GM18517 (cell line): ENCODE data around the gene ARL15.
"Not testable (repeated sequence)": the region's sequence is repeated elsewhere in the genome, so short reads cannot be mapped to it uniquely, and the experiment has no call there.

Experiments
- ATAC-seq: cut with Tn5 transposase; IDR thresholded peaks from one replicate; pipeline ENCODE4 v1.9.1; 2021; ENCODE audit warnings: mild to moderate bottlenecking, moderate library complexity; ENCODE audit not compliant: unreplicated experiment

ARL15 gene

DNA sequence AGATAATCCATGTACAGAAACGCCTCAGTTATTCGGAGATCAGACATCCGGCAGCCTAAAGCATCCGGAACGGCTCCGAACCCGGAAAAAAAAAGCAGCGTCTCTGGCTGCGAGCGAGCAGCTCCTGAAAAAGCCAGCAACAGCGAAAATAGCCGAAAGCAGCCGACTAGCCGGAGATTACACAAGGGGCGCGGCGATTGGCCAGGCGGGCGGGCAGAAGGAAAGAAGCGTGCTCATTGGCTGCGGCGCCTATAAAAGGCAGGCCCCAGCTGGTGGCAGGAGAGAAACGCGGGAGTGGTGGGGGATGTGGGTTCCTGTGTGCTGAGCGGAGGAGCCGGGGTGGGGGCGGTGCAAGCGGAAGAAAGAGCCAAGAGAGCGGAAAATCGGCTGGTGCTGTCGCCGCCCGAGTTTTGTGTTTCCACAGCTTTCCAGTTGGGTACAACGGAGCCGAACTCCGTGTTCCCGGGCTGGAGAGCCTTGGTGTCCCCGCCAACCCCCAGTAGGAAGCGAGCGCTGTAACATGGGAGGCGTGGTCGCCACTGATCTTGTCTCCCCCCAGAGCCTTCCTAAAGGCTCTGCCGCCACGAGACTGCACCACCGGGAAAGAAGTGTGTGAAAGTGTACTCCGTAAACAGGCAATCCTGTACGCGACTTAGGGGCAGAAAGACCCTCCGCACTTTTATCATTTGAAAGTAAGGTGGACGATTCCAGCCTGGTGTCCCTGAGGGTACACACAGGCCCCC lies at the start of gene ARL15:
Gene ARL15 (minus strand): TSS at position 141 of the 743 bp plus-strand sequence.
- peak; percentile 97 for ATAC-seq

DNA sequence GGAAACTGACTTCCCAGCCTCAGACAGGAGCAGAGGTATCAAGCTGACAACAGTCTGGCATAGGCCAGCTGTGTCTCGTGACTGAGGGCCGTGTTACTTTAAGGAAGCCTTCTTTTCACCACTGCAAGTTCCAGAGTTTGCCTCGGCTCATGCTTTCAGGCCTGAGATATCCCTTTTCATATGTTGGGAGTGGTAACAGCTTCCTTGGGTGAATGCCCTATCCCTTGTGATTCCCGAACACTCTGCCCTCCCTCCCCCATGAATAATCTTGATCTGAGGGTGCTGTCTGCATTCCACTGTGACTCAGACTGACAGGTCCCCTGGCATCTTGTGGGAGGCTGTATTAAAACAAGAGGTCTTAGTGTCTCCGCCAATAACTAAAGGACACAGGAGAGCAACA lies 49.7 kb upstream of the ARL15 start:
- no peak for ATAC-seq

DNA sequence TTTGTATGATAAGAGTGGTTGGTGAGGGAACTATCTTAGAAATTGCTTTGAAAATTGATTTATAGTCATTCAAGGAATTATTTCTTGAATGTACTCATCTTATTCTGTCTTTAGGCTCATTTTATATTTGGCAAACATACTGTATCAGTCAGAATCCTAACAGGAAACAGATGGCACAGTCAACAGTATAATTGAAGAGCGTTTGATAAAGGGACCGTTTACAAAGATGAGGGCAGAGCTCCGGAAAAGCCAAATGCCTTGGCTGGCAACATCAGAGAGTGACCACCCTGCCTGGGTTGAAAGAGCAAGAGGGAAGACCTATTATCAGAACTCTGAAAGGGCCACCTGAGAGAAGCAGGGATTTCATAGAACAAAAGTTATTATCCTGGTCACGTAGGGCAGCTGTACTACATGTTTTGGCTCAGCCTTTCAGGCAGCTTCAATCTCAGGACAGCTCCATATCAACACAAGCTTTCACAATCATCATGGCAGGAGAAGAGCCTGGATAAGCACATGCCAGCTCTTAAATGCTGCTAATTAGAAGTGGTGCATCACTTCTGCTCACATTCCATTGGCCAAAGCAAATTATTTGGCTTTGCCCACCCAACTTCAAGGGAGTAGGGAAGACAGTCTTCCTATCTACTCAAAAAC lies 47.2 kb upstream of the ARL15 start:
- no peak for ATAC-seq

DNA sequence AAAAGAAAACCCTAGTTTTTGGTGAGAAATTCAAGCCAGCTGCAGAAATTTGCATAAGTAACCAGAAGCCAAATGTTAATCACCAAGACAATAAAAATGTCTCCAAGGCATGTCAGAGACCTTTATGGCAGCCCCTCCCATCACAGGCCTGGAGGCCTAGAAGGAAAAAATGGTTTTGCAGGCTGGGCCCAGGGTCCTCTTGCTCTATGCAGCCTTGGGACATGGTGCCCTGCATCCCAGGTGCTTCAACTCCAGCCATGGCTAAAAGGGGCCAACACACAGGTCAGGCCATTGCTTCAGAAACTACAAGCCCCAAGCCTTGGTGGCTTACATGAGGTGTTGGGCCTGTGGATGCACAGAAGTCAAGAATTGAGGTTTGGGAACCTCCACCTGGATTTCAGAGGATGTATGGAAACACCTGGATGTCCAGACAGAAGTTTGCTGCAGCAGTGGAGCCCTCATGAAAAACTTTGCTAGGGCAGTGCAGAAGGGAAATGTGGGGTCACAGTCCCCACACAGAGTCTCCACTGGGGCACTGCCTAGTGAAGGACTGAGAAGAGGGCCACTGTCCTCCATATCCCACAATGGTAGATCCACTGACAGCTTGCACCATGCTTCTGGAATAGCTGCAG lies 43.7 kb upstream of the ARL15 start:
- ATAC-seq, result not testable (repeated sequence)

DNA sequence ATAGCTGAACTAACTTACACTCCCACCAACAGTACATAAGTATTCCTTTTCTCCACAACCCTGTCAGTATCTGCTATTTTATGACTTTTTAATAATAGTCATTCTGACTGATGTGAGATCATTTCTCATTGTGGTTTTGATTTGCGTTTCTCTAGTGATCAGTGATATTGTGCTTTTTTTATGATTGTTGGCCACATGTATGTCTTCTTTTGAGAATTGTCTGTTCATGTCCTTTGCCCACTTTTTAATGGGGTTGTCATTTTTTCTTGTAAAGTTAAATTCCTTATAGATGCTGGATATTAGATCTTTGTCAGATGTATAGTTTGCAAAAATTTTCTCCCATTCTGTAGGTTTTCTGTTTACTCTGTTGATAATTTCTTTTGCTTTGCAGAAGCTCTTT lies 42.2 kb upstream of the ARL15 start:
- ATAC-seq, result not testable (repeated sequence)

DNA sequence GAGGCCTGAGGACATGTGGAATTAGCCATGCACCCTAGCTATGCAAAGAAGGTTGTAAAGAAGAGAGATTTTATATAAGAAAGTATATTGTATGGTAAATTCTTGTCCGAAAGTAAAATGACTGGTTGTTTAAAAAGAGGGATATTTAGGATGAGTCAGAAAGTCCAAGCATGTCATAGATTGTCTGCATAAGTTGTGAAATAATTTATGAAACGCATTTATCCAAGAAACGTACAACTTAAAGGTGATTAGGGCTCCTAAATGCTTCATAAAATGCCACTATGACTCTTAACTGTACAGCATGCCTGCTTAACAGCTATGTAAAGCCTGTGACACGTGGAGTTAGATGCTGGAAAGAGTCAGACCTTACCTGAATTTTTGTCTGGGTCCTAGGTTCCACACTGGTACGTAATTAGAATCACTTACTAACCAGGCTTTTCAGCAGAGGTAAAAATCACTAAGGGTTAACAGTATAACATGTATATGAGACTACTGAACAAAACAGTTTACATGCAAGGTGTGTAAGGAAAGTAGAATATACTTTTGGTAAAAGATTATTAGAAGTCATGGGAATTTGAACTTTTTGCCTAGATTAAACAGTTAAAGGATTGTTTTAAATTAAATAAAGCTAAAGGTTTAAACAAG lies 37.0 kb upstream of the ARL15 start:
- no peak for ATAC-seq

GRCh38 chr5:54344653-54345052 lies 34.3 kb upstream of the ARL15 start:
- no peak for ATAC-seq

DNA sequence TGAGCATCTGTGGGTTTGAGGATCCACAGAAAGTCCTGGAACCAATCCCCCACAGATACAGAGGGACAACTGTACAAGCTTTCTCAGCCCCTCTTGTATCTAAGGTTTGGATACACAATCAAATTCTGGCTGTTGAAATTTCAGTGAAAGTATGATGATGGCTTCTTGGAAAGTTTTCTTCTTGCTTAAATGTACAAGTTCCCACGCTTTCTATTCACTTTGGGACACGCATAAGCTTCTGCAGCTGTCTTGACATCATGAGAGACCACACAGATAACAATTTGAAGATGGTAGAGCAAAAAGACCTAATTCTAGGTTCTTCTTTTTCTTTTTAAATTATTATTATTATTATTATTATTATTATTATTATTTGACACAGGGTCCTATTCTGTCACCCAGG lies 31.6 kb upstream of the ARL15 start:
- ATAC-seq, result no peak

DNA sequence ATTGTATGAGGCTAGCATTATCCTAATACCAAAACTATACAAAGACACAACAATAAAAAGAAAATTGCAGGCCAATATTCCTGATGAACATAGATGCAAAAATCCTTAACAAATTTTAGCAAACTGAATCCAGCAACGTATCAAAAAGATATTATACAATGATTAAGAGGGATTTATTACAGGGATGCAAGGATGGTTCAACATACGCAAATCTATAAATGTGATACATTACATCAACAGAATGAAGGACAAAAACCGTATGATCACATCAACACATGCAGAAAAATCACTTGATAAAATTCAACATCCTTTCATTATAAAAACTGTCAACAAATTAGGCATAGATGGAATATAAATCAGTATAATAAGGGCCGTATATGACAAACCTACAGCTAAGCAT lies 27.1 kb upstream of the ARL15 start:
- no peak for ATAC-seq

- ATAC-seq, result no peak
Measured at GRCh38 chr5:54332720-54333119, 22.3 kb upstream of the ARL15 start.

GRCh38 chr5:54329731-54330709 lies 19.6 kb upstream of the ARL15 start:
- ATAC-seq, result no peak

DNA sequence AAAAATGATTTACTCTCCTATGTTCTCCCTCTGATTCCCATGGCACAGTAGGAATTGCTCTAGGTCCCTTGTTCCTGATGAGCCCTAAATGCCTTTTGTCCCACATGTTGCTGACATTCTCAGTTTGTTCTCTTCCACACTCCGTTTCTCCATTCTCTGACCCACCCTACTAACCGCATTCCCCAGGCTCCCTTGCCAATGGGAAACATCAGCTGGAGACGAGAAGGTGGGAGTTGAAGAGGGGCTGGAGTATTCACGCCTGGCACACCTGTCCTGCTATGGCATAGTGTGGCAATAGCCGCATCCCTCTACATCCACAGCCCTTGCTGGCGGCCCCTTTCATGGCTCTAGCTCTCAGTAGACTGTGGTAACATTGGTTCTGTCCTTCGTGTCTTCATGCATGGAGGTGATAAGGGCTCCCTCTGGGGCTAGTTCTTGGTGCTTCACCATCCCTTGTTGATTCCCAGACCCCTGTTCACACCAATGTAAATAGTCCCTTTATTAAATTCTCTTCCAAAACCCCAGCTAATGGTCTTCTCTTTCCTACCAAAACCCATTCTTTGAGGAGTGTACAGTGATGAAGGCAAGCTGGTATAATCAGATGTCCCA lies 16.4 kb upstream of the ARL15 start:
- no peak for ATAC-seq

DNA sequence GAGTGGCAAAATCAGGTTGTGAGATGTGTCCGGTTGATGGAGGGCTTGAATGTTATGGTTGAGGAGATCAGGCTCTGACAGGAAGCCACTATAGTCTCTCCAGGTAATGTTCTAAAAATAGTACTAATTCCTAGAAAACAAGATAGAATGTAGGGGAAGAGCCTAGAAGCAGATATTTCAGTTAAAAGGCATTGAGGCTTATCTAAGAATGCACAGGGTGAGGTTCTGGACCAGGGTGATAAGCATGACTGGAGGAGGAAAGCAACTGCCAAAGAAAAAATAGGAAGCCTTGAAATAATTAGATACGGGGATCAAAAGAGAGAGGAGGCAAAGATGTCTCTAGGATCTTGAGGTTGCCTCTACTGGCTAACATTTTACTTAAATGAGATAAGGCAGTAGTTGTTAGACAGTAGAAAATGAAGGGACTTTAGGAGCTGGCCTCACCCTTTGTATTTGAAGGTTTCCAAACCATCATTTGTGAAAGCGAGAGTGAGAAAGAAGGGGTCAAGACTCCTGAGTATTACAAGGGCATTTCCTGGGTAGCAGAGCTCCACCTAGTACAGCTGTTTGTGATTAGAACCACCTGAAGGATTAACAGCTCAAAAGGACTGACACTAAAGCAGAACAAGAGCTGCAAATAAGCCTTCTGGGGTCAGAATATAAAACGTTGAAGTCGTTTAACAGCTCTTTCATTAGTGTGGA lies 15.4 kb upstream of the ARL15 start:
- no peak for ATAC-seq

- no peak for ATAC-seq
Measured at GRCh38 chr5:54325272-54325609, 14.9 kb upstream of the ARL15 start.

DNA sequence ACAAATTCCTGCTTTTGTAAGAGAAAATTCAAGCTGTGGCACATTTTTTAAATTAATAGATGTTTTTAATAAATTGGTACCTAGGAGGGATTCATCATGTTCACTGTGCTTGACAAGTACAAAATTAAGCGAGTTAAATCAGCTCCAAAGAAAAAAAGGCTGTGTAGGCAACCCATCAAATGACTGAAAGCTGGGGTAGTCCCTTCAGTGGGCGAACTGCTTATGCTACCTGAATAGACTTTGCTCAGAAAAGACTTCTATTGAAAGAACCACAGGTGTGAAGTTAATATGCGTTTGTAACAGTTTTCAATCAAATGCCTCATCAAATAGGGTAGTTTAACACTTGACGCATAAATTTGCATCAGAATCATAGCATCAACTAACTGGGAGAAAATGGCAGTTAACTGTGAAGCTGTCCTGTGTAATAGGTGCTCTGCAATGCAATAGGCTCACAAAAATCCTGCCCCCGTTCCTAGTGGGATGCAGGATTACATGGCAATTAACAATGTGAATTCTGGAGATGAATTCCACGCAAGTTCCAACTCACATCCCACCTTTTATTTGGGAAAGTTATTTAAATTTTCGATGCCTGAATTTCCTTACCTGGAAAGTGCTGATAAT lies 14.4 kb upstream of the ARL15 start:
- no peak for ATAC-seq

- ATAC-seq, result no peak
Measured at GRCh38 chr5:54323495-54323894, 13.1 kb upstream of the ARL15 start.

DNA sequence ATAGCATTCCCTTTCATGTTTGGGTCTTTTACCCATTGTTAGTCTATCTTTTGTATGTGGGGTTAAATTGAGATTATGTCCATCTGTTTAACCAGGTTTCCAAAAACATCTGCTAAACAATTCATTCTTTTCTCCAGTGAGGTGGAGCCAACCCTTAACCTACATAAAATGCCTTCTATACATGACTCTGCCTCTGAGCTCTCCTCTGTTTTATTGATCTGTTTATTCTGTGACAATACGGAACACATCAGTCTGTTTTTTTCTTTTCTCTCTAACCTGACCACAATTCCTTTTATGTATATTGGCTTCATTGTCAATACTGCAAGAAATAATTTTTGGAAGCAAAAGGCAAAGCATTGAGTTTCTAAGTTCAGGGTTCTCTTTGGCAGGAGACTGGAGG lies 9.9 kb upstream of the ARL15 start:
- no peak for ATAC-seq

DNA sequence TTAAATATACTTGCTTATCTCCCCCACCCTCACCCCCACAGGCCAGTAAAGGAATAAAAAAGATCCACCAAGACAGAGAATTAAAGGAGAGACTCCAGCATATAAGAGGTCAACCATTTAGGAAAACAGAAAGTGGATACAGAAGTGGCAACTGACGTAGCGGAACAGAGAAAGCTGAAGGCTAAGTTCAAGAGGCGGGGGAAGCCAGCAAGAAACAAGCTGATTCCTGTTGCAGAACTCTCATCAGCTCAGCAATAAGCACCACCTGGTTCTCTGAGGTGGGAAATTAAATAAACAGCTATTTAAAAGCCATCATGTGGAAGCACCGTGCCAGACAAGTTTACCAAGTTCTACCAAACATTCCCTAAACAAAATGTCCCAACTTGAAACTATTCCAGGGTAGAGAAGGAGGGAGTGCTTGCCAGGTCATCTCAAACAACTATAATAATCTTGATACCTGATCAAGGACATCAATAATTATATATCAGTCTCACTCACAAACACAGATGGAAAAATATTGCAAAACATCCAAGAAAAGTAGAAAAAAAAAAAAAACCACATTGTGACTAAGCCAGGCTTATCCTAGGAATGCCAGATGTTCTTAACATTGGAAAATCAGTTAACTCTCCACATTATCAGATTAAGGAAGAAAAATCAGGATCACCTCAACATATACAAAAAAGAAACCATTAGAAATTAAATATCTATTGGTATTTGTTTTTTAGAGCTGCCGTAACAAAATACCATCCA lies 7.3 kb upstream of the ARL15 start:
- no peak for ATAC-seq
